Karpas-422 (cell line): ENCODE measurements around the gene POLR2B. TPM values are rescaled to one million over a fixed set of nuclear protein-coding genes. Genes with fewer than 3 reads are reported as not detected.

ENCODE experiments used
- DNase-seq: peaks from one replicate; pipeline ENCODE4 v3.0.0-alpha.2; 2015
- H2AFZ ChIP-seq: fragments of 200-600 bp; sonication (generic); 2 replicates; pipeline ENCODE4 v1.6.1; 2014; ENCODE audit warnings: antibody characterized with exemption, low read length, mixed read lengths
- H3K27ac ChIP-seq: fragments of 200-600 bp; sonication (generic); 2 replicates; pipeline ENCODE4 v1.5.1; 2014; ENCODE audit warnings: mild to moderate bottlenecking, low read length, moderate library complexity
- H3K27me3 ChIP-seq: fragments of 200-600 bp; sonication (generic); 2 replicates; pipeline ENCODE4 v1.6.1; 2014; ENCODE audit warnings: low read length, mixed read lengths
- H3K36me3 ChIP-seq: fragments of 200-600 bp; sonication (generic); 2 replicates; pipeline ENCODE4 v1.6.1; 2014; ENCODE audit warnings: low read length, mixed read lengths; ENCODE audit not compliant: insufficient read depth
- H3K4me1 ChIP-seq: fragments of 200-600 bp; sonication (generic); 2 replicates; pipeline ENCODE4 v1.6.1; 2014; ENCODE audit warnings: mild to moderate bottlenecking, low read length, mixed read lengths
- H3K4me2 ChIP-seq: fragments of 200-600 bp; sonication (generic); 2 replicates; pipeline ENCODE4 v1.6.1; 2014; ENCODE audit warnings: low read length, low read depth, mild to moderate bottlenecking; ENCODE audit not compliant: poor library complexity, severe bottlenecking
- H3K4me3 ChIP-seq: fragments of 200-600 bp; sonication (generic); 2 replicates; pipeline ENCODE4 v1.5.1; 2014; ENCODE audit warnings: mild to moderate bottlenecking, antibody characterized with exemption, low read length, mixed read lengths
- H3K79me2 ChIP-seq: fragments of 200-600 bp; sonication (generic); 2 replicates; pipeline ENCODE4 v1.6.1; 2014; ENCODE audit warnings: mild to moderate bottlenecking, low read length, mixed read lengths
- H3K9ac ChIP-seq: fragments of 200-600 bp; sonication (generic); 2 replicates; pipeline ENCODE4 v1.6.0; 2014; ENCODE audit warnings: low read length
- H3K9me2 ChIP-seq: fragments of 200-600 bp; sonication (generic), shearing (Covaris generic); replicated peaks from 2 replicates; pipeline ENCODE4 v1.6.0; 2014; ENCODE audit warnings: mild to moderate bottlenecking, low read length, moderate library complexity; ENCODE audit not compliant: insufficient read depth
- H3K9me3 ChIP-seq: fragments of 300-700, 200-600 bp; sonication (generic); 2 replicates; pipeline ENCODE4 v1.6.1; 2014; ENCODE audit warnings: low read length, mixed read lengths
- H4K20me1 ChIP-seq: fragments of 200-600 bp; sonication (generic); 2 replicates; pipeline ENCODE4 v1.6.1; 2014; ENCODE audit warnings: mild to moderate bottlenecking, antibody characterized with exemption, low read length, low read depth; ENCODE audit not compliant: insufficient read depth
- total RNA-seq: library from RNA; depleted of rRNA; stranded (reverse); fragments of >200 nt; shearing (Covaris generic); gene quantifications from 2 replicates; pipeline ENCODE4 v1.2.3, GENCODE V29; 2014; ENCODE audit warnings: low replicate concordance

Gene POLR2B
- total RNA-seq, 1 experiment from 2014 or later = 122 TPM

DNA sequence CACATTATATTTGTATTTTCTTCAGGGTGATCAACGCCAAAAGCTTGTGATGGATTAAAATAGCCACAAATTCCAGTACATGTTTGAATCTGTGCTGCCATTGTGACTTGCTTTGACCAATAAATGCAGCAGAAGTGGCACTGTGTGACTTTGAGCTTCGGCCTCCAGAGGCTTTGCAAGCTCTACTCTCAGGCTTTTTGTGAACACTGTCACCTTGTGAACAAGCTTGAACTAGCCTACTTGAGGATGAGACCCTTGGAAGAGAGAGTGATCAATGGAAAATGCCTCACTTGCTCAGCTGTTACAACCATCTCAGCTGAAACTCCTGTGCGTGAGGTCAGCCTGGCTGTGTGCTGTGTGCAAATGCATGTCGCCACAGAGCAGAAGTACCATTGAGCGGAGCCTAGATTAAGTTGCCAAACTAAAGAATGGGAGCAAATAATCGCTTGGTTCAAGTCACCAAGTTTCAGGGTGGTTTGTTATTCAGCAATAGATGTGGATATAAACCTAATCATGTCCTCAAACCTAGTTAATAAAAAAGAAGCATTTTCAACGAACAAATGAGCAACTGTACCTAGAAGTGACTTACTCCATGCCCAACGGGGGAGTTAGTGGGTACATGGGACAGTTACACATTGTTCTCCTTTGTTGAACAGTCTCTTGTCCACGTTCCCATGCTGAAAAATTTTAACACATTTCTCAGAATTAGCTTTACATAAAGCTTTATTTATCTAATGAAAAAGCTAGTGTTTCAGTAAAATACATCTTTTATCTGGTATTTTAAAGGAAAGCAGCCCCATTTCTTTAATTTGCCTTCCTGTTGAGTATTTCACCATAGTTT lies 24.8 kb upstream of the POLR2B start:
- Histone ChIP-seq H3K4me3 (no peak overlapping the region), H3K9me2 (no peaks in the 10 kb centered on the region), H3K4me1 (no peaks in the 10 kb centered on the region), H4K20me1 (no peaks in the 10 kb centered on the region), H3K27me3 (no peaks in the 10 kb centered on the region), H3K4me2 (no peak overlapping the region), H3K79me2 (no peaks in the 10 kb centered on the region), H3K9ac (no peak overlapping the region), H2AFZ (no peak overlapping the region), H3K27ac (no peak overlapping the region), H3K36me3 (no peaks in the 10 kb centered on the region), H3K9me3 (no peaks in the 10 kb centered on the region)
- no peak for DNase-seq

DNA sequence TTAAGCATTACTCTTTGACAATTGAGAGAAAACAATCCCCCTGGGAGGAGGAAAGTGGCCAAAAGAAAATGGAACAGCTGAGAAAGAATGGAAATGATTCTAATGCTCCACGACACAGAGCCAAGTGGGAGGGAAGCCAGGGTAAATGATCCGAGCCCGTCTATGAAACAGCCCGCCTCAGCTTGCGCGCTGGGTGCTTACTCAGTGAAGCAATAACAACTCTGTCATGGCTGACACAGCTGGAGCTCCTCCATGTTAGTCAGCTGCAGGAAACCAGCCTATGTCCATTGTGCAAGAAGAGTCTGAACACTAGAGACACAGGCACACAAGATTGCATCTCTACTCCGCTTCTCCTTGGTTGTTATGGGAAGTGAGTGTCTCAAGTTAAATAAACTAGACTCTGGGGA lies 20.6 kb upstream of the POLR2B start:
- H3K79me2 ChIP-seq = no peaks in the 10 kb centered on the region
- H3K4me1 ChIP-seq = no peaks in the 10 kb centered on the region
- H3K36me3 ChIP-seq = peaks cover under 1% of the 10 kb centered on the region; the same call in 1 of the 2 replicates
- no peak overlapping the region for H3K4me3 ChIP-seq
- H3K9me3 ChIP-seq = no peaks in the 10 kb centered on the region
- no peak overlapping the region for H3K4me2 ChIP-seq
- DNase-seq = no peak
- H3K9ac ChIP-seq = no peak overlapping the region
- H2AFZ ChIP-seq = no peak overlapping the region
- H4K20me1 ChIP-seq = no peaks in the 10 kb centered on the region
- H3K9me2 ChIP-seq = no peaks in the 10 kb centered on the region
- no peaks in the 10 kb centered on the region for H3K27me3 ChIP-seq
- H3K27ac ChIP-seq = no peak overlapping the region

DNA sequence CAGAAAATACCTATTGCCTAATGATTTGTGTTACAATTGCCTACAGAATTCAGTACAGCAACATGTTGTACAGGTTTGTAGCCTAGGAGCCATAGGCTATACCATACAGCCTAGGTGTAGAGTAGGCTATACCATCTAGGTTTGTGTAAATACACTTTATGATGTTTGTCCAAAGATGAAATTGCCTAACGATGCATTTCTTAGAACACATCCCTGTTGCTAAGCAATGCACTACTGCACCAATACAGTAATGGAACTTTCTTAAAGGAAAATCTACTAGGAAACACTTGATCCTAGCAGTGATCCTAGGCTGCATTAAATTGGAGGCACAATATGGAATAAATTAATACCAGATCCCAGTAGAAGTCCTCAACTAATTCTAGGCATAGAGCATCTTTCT lies 19.6 kb upstream of the POLR2B start:
- H3K9me2 ChIP-seq = no peaks in the 10 kb centered on the region

DNA sequence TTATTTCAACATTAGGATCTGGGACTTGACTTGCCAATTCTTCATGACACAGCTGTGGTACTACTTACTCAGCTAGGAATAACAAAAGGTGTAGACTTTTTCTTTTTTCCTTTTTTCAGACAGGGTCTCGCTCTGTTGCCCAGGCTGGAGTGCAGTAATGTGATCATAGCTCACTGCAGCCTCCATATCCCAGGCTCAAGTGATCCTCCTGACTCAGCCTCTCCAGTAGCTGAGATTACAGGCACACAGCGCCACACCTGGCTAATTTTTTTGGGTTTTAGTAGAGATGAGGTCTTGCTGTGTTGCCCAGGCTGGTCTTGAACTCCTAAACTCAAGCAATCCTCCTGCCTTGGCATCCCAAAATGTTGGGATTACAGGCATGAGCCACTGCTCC lies 17.6 kb upstream of the POLR2B start:
- H3K36me3 ChIP-seq = peaks cover 17% of the 10 kb centered on the region; the same call in 1 of the 2 replicates
- no peaks in the 10 kb centered on the region for H3K27me3 ChIP-seq
- no peaks in the 10 kb centered on the region for H3K79me2 ChIP-seq
- no peak overlapping the region for H3K4me2 ChIP-seq
- H3K9me3 ChIP-seq = no peaks in the 10 kb centered on the region
- no peak overlapping the region for H3K9ac ChIP-seq
- no peak overlapping the region for H2AFZ ChIP-seq
- H3K27ac ChIP-seq = peak overlapping the region; percentile 9; the same call in 1 of the 2 replicates
- DNase-seq = no peak
- no peak overlapping the region for H3K4me3 ChIP-seq
- 0 out of 2 replicates have a peak, but pooled peaks cover 3% of the 10 kb centered on the region for H4K20me1 ChIP-seq
- no peaks in the 10 kb centered on the region for H3K9me2 ChIP-seq
- H3K4me1 ChIP-seq = no peaks in the 10 kb centered on the region

More for the DNA sequence above, 19.6 kb upstream of the POLR2B start:
- Histone ChIP-seq H3K36me3 (peaks cover 4% of the 10 kb centered on the region; the same call in 1 of the 2 replicates), H3K4me1 (no peaks in the 10 kb centered on the region), H3K9ac (no peak overlapping the region), H3K27me3 (no peaks in the 10 kb centered on the region), H3K4me2 (no peak overlapping the region), H3K9me3 (no peaks in the 10 kb centered on the region), H2AFZ (no peak overlapping the region), H4K20me1 (no peaks in the 10 kb centered on the region), H3K27ac (no peak overlapping the region), H3K79me2 (no peaks in the 10 kb centered on the region), H3K4me3 (no peak overlapping the region)
- no peak for DNase-seq

DNA sequence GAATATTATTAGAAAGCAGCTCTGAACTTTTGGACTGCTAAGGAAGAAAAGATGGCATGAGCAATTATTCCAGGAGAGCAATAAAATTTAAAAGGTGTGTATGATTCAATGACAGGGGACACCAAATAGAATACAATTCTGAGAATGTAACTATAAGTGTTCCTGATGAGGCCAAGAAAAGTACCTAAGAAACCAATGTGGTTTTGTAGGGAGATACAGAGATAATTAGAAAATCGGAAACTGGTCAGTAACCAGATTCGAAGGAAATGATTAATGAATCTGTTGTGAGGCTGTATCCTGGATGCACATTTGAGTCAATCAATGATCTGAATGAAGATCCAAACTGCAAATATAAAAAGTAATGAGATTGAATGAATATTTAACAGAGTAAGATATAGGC lies 7.3 kb upstream of the POLR2B start:
- Histone ChIP-seq H3K27ac (no peak overlapping the region), H3K9ac (no peak overlapping the region), H3K4me3 (no peak overlapping the region), H3K79me2 (peaks cover 54% of the 10 kb centered on the region), H3K4me1 (peaks cover 12% of the 10 kb centered on the region), H2AFZ (no peak overlapping the region), H3K36me3 (peaks cover 60% of the 10 kb centered on the region), H3K27me3 (no peaks in the 10 kb centered on the region), H3K4me2 (no peak overlapping the region), H3K9me2 (no peaks in the 10 kb centered on the region), H3K9me3 (peaks cover 7% of the 10 kb centered on the region), H4K20me1 (peaks cover 7% of the 10 kb centered on the region; the same call in 1 of the 2 replicates)
- DNase-seq = no peak

DNA sequence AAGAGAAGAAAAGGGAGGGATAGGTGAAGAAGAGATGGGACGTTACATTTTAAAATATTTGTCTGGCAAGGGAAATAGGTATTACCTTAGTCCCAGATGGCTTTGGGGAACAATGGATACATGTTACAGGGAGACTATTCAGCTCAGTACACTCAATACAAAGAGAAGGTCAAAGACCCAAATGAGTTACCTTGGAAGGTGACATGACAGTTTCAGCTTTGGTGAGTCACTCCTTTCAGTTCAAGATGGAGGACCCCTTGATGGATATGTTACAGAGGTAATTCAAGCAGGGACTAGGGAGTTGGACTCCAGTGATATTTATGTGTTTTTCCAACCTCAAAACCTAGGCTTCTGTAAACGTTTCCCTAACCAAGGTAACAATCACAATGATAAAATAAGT lies 6.3 kb upstream of the POLR2B start:
- Histone ChIP-seq H3K4me1 (peaks cover 12% of the 10 kb centered on the region), H3K9ac (no peak overlapping the region), H3K9me3 (peaks cover 7% of the 10 kb centered on the region), H3K4me2 (no peak overlapping the region), H2AFZ (no peak overlapping the region), H4K20me1 (peaks cover 14% of the 10 kb centered on the region; the same call in 1 of the 2 replicates), H3K36me3 (peaks cover 51% of the 10 kb centered on the region), H3K27me3 (no peaks in the 10 kb centered on the region), H3K9me2 (no peaks in the 10 kb centered on the region), H3K27ac (no peak overlapping the region), H3K79me2 (peaks cover 64% of the 10 kb centered on the region), H3K4me3 (no peak overlapping the region)
- no peak for DNase-seq

DNA sequence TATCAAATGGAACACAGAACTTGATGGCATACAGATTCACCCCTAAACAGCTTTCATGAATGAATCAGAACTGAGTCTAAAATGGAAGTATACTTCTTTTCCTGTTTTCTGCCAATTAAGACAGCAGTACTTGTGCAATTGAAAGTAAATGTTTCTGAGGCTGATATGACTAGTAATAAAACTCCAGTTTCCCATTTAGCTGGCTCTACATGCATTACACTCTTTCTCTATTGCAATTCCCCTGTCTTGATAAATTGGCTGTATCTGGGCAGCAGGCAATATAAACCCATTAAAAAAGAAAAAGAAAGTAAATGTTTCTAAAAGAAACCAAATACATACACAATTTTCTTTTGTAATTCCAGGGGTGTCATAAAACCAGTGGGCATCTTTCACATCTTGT lies 5.9 kb upstream of the POLR2B start:
- H3K36me3 ChIP-seq = peaks cover 47% of the 10 kb centered on the region

DNA sequence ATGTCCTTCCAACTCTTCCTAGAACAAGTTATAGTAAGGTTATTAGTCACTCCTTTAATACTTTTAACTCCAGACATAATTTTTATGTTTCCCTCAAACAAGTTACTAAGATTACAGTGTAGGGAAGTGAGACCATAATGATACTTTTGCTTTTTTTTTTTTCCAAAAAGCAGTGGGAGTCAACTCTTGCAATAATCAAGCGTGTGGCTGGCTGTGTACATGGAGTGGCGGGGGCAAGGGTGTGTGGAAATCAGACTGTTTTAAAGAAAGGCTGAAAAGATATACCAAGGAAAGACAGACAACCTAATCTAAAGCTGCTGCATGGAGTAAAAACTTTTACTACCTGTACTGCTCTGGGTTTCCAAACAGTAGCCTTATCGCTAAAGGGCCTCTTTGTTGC lies 5.4 kb upstream of the POLR2B start:
- Histone ChIP-seq H3K27ac (no peak overlapping the region), H3K4me3 (no peak overlapping the region), H3K36me3 (peaks cover 47% of the 10 kb centered on the region), H3K4me1 (peaks cover 12% of the 10 kb centered on the region), H4K20me1 (peaks cover 14% of the 10 kb centered on the region; the same call in 1 of the 2 replicates), H3K9me3 (peaks cover 7% of the 10 kb centered on the region), H3K79me2 (peaks cover 64% of the 10 kb centered on the region), H3K27me3 (no peaks in the 10 kb centered on the region), H3K9me2 (no peaks in the 10 kb centered on the region), H3K9ac (no peak overlapping the region), H3K4me2 (no peak overlapping the region), H2AFZ (no peak overlapping the region)
- DNase-seq = no peak

More for the DNA sequence above, 5.9 kb upstream of the POLR2B start:
- H3K4me1 ChIP-seq = peaks cover 12% of the 10 kb centered on the region
- H4K20me1 ChIP-seq = peaks cover 14% of the 10 kb centered on the region; the same call in 1 of the 2 replicates
- no peak overlapping the region for H3K4me3 ChIP-seq
- H3K27me3 ChIP-seq = no peaks in the 10 kb centered on the region
- DNase-seq = no peak
- H2AFZ ChIP-seq = no peak overlapping the region
- H3K27ac ChIP-seq = no peak overlapping the region
- H3K4me2 ChIP-seq = no peak overlapping the region
- peaks cover 7% of the 10 kb centered on the region for H3K9me3 ChIP-seq
- H3K79me2 ChIP-seq = peaks cover 64% of the 10 kb centered on the region
- H3K9ac ChIP-seq = no peak overlapping the region
- H3K9me2 ChIP-seq = no peaks in the 10 kb centered on the region
